DOHH2 (cell line): ENCODE results near the gene PODXL2.
A peak's percentile ranks its signal among the peaks of the same experiment; 100 is the strongest.

Source experiments
- H3F3A ChIP-seq: fragments of 200-600 bp; sonication (generic), shearing (Covaris generic); 2 replicates; pipeline ENCODE4 v1.6.0; 2016; ENCODE audit warnings: antibody characterized with exemption, mild to moderate bottlenecking; ENCODE audit not compliant: control insufficient read depth, insufficient read depth
- H3K27ac ChIP-seq: fragments of 200-600 bp; sonication (generic); 2 replicates; pipeline ENCODE4 v1.5.1; 2014; ENCODE audit warnings: low read depth, mild to moderate bottlenecking, low read length, moderate library complexity
- H3K27me3 ChIP-seq: fragments of 200-600 bp; sonication (generic); 2 replicates; pipeline ENCODE4 v1.6.1; 2014; ENCODE audit warnings: mild to moderate bottlenecking, low read length, mixed read lengths; ENCODE audit not compliant: control insufficient read depth
- H3K36me3 ChIP-seq: fragments of 200-600 bp; sonication (generic); 2 replicates; pipeline ENCODE4 v1.6.1; 2014; ENCODE audit warnings: mild to moderate bottlenecking, low read length, moderate library complexity, mixed read lengths; ENCODE audit not compliant: control insufficient read depth
- H3K4me1 ChIP-seq: fragments of 200-600 bp; sonication (generic); 2 replicates; pipeline ENCODE4 v1.6.1; 2014; ENCODE audit warnings: mild to moderate bottlenecking, low read length, mixed read lengths; ENCODE audit not compliant: control insufficient read depth
- H3K4me2 ChIP-seq: fragments of 200-600 bp; sonication (generic); 2 replicates; pipeline ENCODE4 v1.6.0; 2014; ENCODE audit warnings: mild to moderate bottlenecking, low read length, moderate library complexity
- H3K4me3 ChIP-seq: fragments of 200-600 bp; sonication (generic); 2 replicates; pipeline ENCODE4 v1.5.1; 2014; ENCODE audit warnings: mild to moderate bottlenecking, low read length, mixed read lengths
- H3K79me2 ChIP-seq: fragments of 200-600 bp; sonication (generic); 2 replicates; pipeline ENCODE4 v1.6.1; 2014; ENCODE audit warnings: mild to moderate bottlenecking, low read length, mixed read lengths; ENCODE audit not compliant: control insufficient read depth
- H3K9me2 ChIP-seq: fragments of 200-600 bp; sonication (generic); replicated peaks from 2 replicates; pipeline ENCODE4 v1.6.1; 2014; ENCODE audit warnings: mild to moderate bottlenecking, low read length, mixed read lengths; ENCODE audit not compliant: control insufficient read depth
- H3K9me3 ChIP-seq: fragments of 200-600 bp; sonication (generic); 2 replicates; pipeline ENCODE4 v1.6.1; 2014; ENCODE audit warnings: antibody characterized with exemption, low read length, mixed read lengths; ENCODE audit not compliant: control insufficient read depth, insufficient read depth
- H4K20me1 ChIP-seq: fragments of 200-600 bp; sonication (generic); 2 replicates; pipeline ENCODE4 v1.6.0; 2014; ENCODE audit warnings: low read depth, mild to moderate bottlenecking, antibody characterized with exemption, low read length, moderate library complexity; ENCODE audit not compliant: control insufficient read depth, insufficient read depth
- CTCF ChIP-seq: fragments of 200-600 bp; sonication (generic); IDR thresholded peaks from one replicate; pipeline ENCODE4 v1.5.1; 2014; ENCODE audit warnings: antibody characterized with exemption, mild to moderate bottlenecking, low read depth, low read length; ENCODE audit not compliant: poor library complexity, severe bottlenecking
- EZH2phosphoT487 ChIP-seq: fragments of 200-600 bp; sonication (generic); IDR thresholded peaks from 2 replicates; pipeline ENCODE4 v1.6.1; 2017; ENCODE audit warnings: borderline replicate concordance, mild to moderate bottlenecking, antibody characterized with exemption, low read length, moderate library complexity, mixed read lengths

PODXL2 gene

GRCh38 chr3:127677541-127678314 is 48.7 kb downstream of the PODXL2 start:
- no peaks in the 10 kb centered on the region for H3K27me3 ChIP-seq
- no peaks in the 10 kb centered on the region for H3K79me2 ChIP-seq
- H3K27ac ChIP-seq = no peak overlapping the region
- H3K4me3 ChIP-seq = no peak overlapping the region
- no peaks in the 10 kb centered on the region for H3K9me3 ChIP-seq
- no peak overlapping the region for H3K4me2 ChIP-seq
- peaks cover 36% of the 10 kb centered on the region for H3K4me1 ChIP-seq
- H3K36me3 ChIP-seq = no peaks in the 10 kb centered on the region
- TF ChIP-seq CTCF (no peak), EZH2phosphoT487 (no peak)
- no peaks in the 10 kb centered on the region for H3F3A ChIP-seq
- no peaks in the 10 kb centered on the region for H4K20me1 ChIP-seq
- H3K9me2 ChIP-seq = no peaks in the 10 kb centered on the region

- Histone ChIP-seq H3K36me3 (no peaks in the 10 kb centered on the region), H3K4me3 (no peak overlapping the region), H3K27me3 (no peaks in the 10 kb centered on the region), H3K4me2 (no peak overlapping the region), H3K79me2 (no peaks in the 10 kb centered on the region), H3F3A (no peaks in the 10 kb centered on the region), H3K9me2 (no peaks in the 10 kb centered on the region), H3K27ac (no peak overlapping the region), H3K4me1 (peaks cover 36% of the 10 kb centered on the region), H4K20me1 (no peaks in the 10 kb centered on the region), H3K9me3 (no peaks in the 10 kb centered on the region)
- no peak for TF ChIP-seq EZH2phosphoT487
- TF ChIP-seq CTCF = no peak
Observed at GRCh38 chr3:127678315-127678599, 49.3 kb downstream of the PODXL2 start.

DNA sequence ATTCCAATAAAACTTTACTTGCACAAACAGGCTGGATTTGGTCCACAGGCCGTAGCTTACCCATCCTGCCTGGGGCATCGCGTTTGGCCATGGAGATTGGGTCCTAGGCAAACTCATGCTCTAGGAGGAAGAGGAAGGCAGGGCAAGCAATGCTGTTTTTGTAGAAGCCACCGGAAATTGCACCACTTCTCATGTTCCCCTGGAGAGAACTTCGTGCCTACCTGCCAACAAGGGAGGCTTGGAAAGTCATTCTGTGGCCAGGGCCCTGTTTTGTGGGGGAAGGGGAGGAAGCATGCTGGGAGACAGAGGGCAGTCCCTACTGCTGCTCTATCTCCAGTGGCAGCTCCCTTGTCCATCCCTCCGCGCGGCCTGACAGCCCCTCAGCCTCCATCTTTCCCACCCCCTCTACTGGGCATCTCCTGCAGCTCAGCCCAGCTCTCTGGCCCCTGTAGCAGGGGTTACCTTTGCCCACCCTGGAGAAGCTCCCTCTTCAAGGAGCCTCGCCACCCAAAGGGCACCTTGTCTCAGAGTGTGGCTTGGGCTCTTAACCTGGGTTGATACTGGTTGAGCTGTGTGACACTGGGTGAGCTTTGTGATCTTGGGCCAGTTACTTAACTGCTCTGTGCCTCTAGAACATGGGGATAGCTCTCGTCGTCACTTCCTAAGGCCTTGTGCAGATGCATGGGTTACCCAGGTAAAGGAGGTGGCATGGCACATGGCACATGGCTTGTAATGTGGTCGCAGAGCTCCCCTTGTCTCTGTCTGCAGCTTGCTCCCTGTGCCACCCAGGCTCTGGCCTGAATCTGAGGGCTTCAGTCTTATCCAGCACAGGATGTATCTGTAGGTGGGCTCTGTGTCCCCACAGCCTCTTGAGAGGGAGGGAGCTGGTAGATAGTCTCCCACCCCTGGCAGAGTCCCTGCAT is 49.9 kb downstream of the PODXL2 start:
- peaks cover 37% of the 10 kb centered on the region for H3K4me1 ChIP-seq
- H3K79me2 ChIP-seq = no peaks in the 10 kb centered on the region
- no peaks in the 10 kb centered on the region for H4K20me1 ChIP-seq
- H3F3A ChIP-seq = peaks cover under 1% of the 10 kb centered on the region
- H3K4me3 ChIP-seq = no peak overlapping the region
- no peaks in the 10 kb centered on the region for H3K9me3 ChIP-seq
- no peak overlapping the region for H3K27ac ChIP-seq
- TF ChIP-seq CTCF (no peak), EZH2phosphoT487 (no peak)
- H3K9me2 ChIP-seq = no peaks in the 10 kb centered on the region
- 0 out of 2 replicates have a peak overlapping the region, but pooled peaks have one; percentile 5 for H3K4me2 ChIP-seq
- no peaks in the 10 kb centered on the region for H3K27me3 ChIP-seq
- no peaks in the 10 kb centered on the region for H3K36me3 ChIP-seq
